ENCODE data around the gene NCAPH2.
A peak's percentile ranks its signal among the peaks of the same experiment; 100 is the strongest.

NCAPH2 gene

GRCh38 chr22:50556703-50557102 is 48.7 kb downstream of the NCAPH2 start:
- no peak overlapping the region for H3K27ac ChIP-seq
- in situ Hi-C loops (cut with HindIII; ENCODE audit: low pct_ligation_motif_present, low sequenced_read_pairs): no loop called here
- H3K4me3 ChIP-seq (ENCODE audit: low read depth, low read length): no peak overlapping the region
- H3K27me3 ChIP-seq (replicated peaks): no peaks in the 10 kb centered on the region
- H3K36me3 ChIP-seq (replicated peaks): no peaks in the 10 kb centered on the region
- no peak for DNase-seq
- no peak for TF ChIP-seq CTCF (IDR thresholded peaks at IDR 0.05; ENCODE audit: low read depth, low read length, missing control alignments)

- in situ Hi-C loops (cut with HindIII; ENCODE audit: low pct_ligation_motif_present, low sequenced_read_pairs): no loop called here
- H3K36me3 ChIP-seq (replicated peaks): no peaks in the 10 kb centered on the region
- H3K4me3 ChIP-seq (ENCODE audit: low read depth, low read length): no peak overlapping the region
- no peak for TF ChIP-seq CTCF (IDR thresholded peaks at IDR 0.05; ENCODE audit: low read depth, low read length, missing control alignments)
- no peaks in the 10 kb centered on the region for H3K27me3 ChIP-seq (replicated peaks)
- no peak overlapping the region for H3K27ac ChIP-seq
- no peak for DNase-seq
Observed at GRCh38 chr22:50560034-50560433, 52.0 kb downstream of the NCAPH2 start.

- Histone ChIP-seq H3K27ac (no peak overlapping the region), H3K36me3 (replicated peaks) (no peaks in the 10 kb centered on the region), H3K27me3 (replicated peaks) (no peaks in the 10 kb centered on the region), H3K4me3 (ENCODE audit: low read depth, low read length) (no peak overlapping the region)
- TF ChIP-seq CTCF (IDR thresholded peaks at IDR 0.05; ENCODE audit: low read depth, low read length, missing control alignments): no peak
- DNase-seq: no peak
- in situ Hi-C loops (cut with HindIII; ENCODE audit: low pct_ligation_motif_present, low sequenced_read_pairs): no loop called here
Observed at GRCh38 chr22:50561401-50562358, 53.7 kb downstream of the NCAPH2 start.

- Histone ChIP-seq H3K36me3 (replicated peaks) (no peaks in the 10 kb centered on the region), H3K4me3 (ENCODE audit: low read depth, low read length) (peak within 1 kb of the TSS; percentile 58), H3K27ac (no peak within 1 kb of the TSS), H3K27me3 (replicated peaks) (no peaks in the 10 kb centered on the region)
- in situ Hi-C loops (cut with HindIII; ENCODE audit: low pct_ligation_motif_present, low sequenced_read_pairs): no loop called here
- peak; percentile 80 for TF ChIP-seq CTCF (IDR thresholded peaks at IDR 0.05; ENCODE audit: low read depth, low read length, missing control alignments)
- peak; percentile 84 for DNase-seq
Observed at GRCh38 chr22:50562523-50563412, 54.7 kb downstream of the NCAPH2 start, which contains the start of gene SYCE3. SYCE3 (minus strand) TSS chr22:50562919; CDS start chr22:50556405, 6,514 bp downstream.

GRCh38 chr22:50563413-50564160 is 55.6 kb downstream of the NCAPH2 start:
- H3K27ac ChIP-seq: no peak overlapping the region
- DNase-seq: no peak
- no peaks in the 10 kb centered on the region for H3K27me3 ChIP-seq (replicated peaks)
- in situ Hi-C loops (cut with HindIII; ENCODE audit: low pct_ligation_motif_present, low sequenced_read_pairs): no loop called here
- no peak for TF ChIP-seq CTCF (IDR thresholded peaks at IDR 0.05; ENCODE audit: low read depth, low read length, missing control alignments)
- H3K4me3 ChIP-seq (ENCODE audit: low read depth, low read length): peak overlapping the region; percentile 58
- H3K36me3 ChIP-seq (replicated peaks): no peaks in the 10 kb centered on the region
